H9 (cell line): Measurements from ENCODE around the gene SLC12A4. TPM values are rescaled to one million over a fixed set of nuclear protein-coding genes. Genes with fewer than 3 reads are reported as not detected.

Source experiments
- DNase-seq: peaks from one replicate; pipeline ENCODE4 v3.0.0-alpha.2; 2017
- H2AFZ ChIP-seq: one replicate; pipeline ENCODE4 v1.6.1; 2013; ENCODE audit warnings: mild to moderate bottlenecking, low read length, control low read depth, moderate library complexity
- H2AK5ac ChIP-seq: 2 replicates; pipeline ENCODE4 v1.6.1; 2013; ENCODE audit warnings: low read length, control low read depth, mixed read lengths; ENCODE audit not compliant: insufficient read length
- H2BK120ac ChIP-seq: one replicate; pipeline ENCODE4 v1.6.1; 2013; ENCODE audit warnings: low read depth, mild to moderate bottlenecking, low read length, control low read depth, inconsistent platforms; ENCODE audit not compliant: poor library complexity, severe bottlenecking
- H2BK12ac ChIP-seq: 2 replicates; pipeline ENCODE4 v1.6.1; 2013; ENCODE audit warnings: low read length, control low read depth, mixed read lengths, low read depth; ENCODE audit not compliant: insufficient read length
- H2BK15ac ChIP-seq: 2 replicates; pipeline ENCODE4 v1.6.1; 2013; ENCODE audit warnings: low read depth, low read length, control low read depth
- H2BK20ac ChIP-seq: one replicate; pipeline ENCODE4 v1.6.1; 2013; ENCODE audit warnings: low read depth, mild to moderate bottlenecking, low read length, control low read depth, inconsistent platforms; ENCODE audit not compliant: poor library complexity, severe bottlenecking
- H2BK5ac ChIP-seq: 2 replicates; pipeline ENCODE4 v1.6.1; 2013; ENCODE audit warnings: low read length, control low read depth, mixed read lengths; ENCODE audit not compliant: insufficient read length
- H3K14ac ChIP-seq: 2 replicates; pipeline ENCODE4 v1.6.1; 2013; ENCODE audit warnings: low read length, control low read depth; ENCODE audit not compliant: insufficient read depth
- H3K18ac ChIP-seq: 2 replicates; pipeline ENCODE4 v1.6.1; 2013; ENCODE audit warnings: low read depth, mild to moderate bottlenecking, mixed read lengths, low read length, control low read depth; ENCODE audit not compliant: insufficient read length
- H3K23ac ChIP-seq: 2 replicates; pipeline ENCODE4 v1.6.1; 2013; ENCODE audit warnings: low read length, control low read depth, mixed read lengths, low read depth; ENCODE audit not compliant: insufficient read length
- H3K23me2 ChIP-seq: 2 replicates; pipeline ENCODE4 v1.6.1; 2013; ENCODE audit warnings: low read depth, mild to moderate bottlenecking, mixed read lengths, low read length, control low read depth; ENCODE audit not compliant: insufficient read length, poor library complexity, severe bottlenecking
- H3K27ac ChIP-seq: 2 replicates; pipeline ENCODE4 v1.5.1; 2013; ENCODE audit warnings: low read length, control low read depth, mixed read lengths, low read depth; ENCODE audit not compliant: insufficient read length
- H3K27me3 ChIP-seq: 2 replicates; pipeline ENCODE4 v1.6.1; 2013; ENCODE audit warnings: low read length, control low read depth, inconsistent platforms; ENCODE audit not compliant: insufficient read depth
- H3K4ac ChIP-seq: 2 replicates; pipeline ENCODE4 v1.6.1; 2013; ENCODE audit warnings: low read depth, mild to moderate bottlenecking, control low read depth, inconsistent platforms, low read length, moderate library complexity
- H3K4me1 ChIP-seq: 2 replicates; pipeline ENCODE4 v1.6.1; 2013; ENCODE audit warnings: low read length, control low read depth, inconsistent platforms; ENCODE audit not compliant: insufficient read depth
- H3K4me2 ChIP-seq: 2 replicates; pipeline ENCODE4 v1.6.1; 2013; ENCODE audit warnings: low read length, control low read depth, mixed read lengths; ENCODE audit not compliant: insufficient read length, insufficient read depth
- H3K56ac ChIP-seq: 2 replicates; pipeline ENCODE4 v1.6.1; 2013; ENCODE audit warnings: low read depth, mild to moderate bottlenecking, mixed read lengths, low read length, control low read depth; ENCODE audit not compliant: insufficient read length
- H3K79me1 ChIP-seq: 2 replicates; pipeline ENCODE4 v1.6.1; 2013; ENCODE audit warnings: low read depth, mild to moderate bottlenecking, moderate library complexity, low read length, control low read depth, inconsistent platforms; ENCODE audit not compliant: insufficient read depth, poor library complexity, severe bottlenecking
- H3K79me2 ChIP-seq: 2 replicates; pipeline ENCODE4 v1.6.1; 2013; ENCODE audit warnings: low read length, control low read depth, inconsistent platforms; ENCODE audit not compliant: insufficient read depth
- H3K9ac ChIP-seq: 2 replicates; pipeline ENCODE4 v1.6.1; 2013; ENCODE audit warnings: low read length, control low read depth, mixed read lengths; ENCODE audit not compliant: insufficient read length; ENCODE audit errors: extremely low read depth
- H3K9me3 ChIP-seq: one replicate; pipeline ENCODE4 v1.6.1; 2013; ENCODE audit warnings: low read depth, low read length, inconsistent platforms; ENCODE audit not compliant: control insufficient read depth
- H3T11ph ChIP-seq: one replicate; pipeline ENCODE4 v1.6.1; 2013; ENCODE audit warnings: mild to moderate bottlenecking, low read length, control low read depth, inconsistent platforms
- H4K20me1 ChIP-seq: one replicate; pipeline ENCODE4 v1.6.1; 2013; ENCODE audit not compliant: control insufficient read depth, insufficient read length, insufficient read depth
- H4K5ac ChIP-seq: 2 replicates; pipeline ENCODE4 v1.6.1; 2013; ENCODE audit warnings: low read depth, mild to moderate bottlenecking, mixed read lengths, low read length, control low read depth; ENCODE audit not compliant: insufficient read length
- H4K8ac ChIP-seq: replicated peaks from 2 replicates; pipeline ENCODE4 v1.6.1; 2013; ENCODE audit warnings: low read length, control low read depth, mixed read lengths, low read depth; ENCODE audit not compliant: insufficient read length
- H4K91ac ChIP-seq: 2 replicates; pipeline ENCODE4 v1.6.1; 2013; ENCODE audit warnings: low read depth, mild to moderate bottlenecking, moderate library complexity, mixed read lengths, low read length, control low read depth; ENCODE audit not compliant: insufficient read length
- H3K27ac Mint-ChIP-seq, 3 experiments: 2 replicates in 2 of 3; 3 replicates in 1 of 3; pipeline ENCODE4 v1.8.0; 2020 to 2021; ENCODE audit warnings: mixed read lengths in 3 of 3, mild to moderate bottlenecking in 1 of 3, moderate library complexity in 1 of 3
- H3K27me3 Mint-ChIP-seq: 2 replicates; pipeline ENCODE4 v1.8.0; 2021; ENCODE audit warnings: low read depth, mild to moderate bottlenecking, moderate library complexity, mixed read lengths
- H3K36me3 Mint-ChIP-seq, 3 experiments: 2 replicates in 2 of 3; 3 replicates in 1 of 3; pipeline ENCODE4 v1.8.0; 2020 to 2021; ENCODE audit warnings: low read depth in 3 of 3, mixed read lengths in 3 of 3; ENCODE audit not compliant: insufficient read depth in 1 of 3
- H3K4me1 Mint-ChIP-seq, 2 experiments: 2 replicates each; pipeline ENCODE4 v1.8.0; 2020; ENCODE audit warnings: mixed read lengths in 2 of 2
- H3K4me3 Mint-ChIP-seq, 2 experiments: 2 replicates in 1 of 2; 3 replicates in 1 of 2; pipeline ENCODE4 v1.8.0; 2020 to 2021; ENCODE audit warnings: mild to moderate bottlenecking in 2 of 2, mixed read lengths in 2 of 2, moderate library complexity in 1 of 2
- H3K9me3 Mint-ChIP-seq, 2 experiments: 2 replicates in 1 of 2; 3 replicates in 1 of 2; pipeline ENCODE4 v1.8.0; 2020; ENCODE audit warnings: mild to moderate bottlenecking in 2 of 2, mixed read lengths in 2 of 2, moderate library complexity in 1 of 2
- CTCF ChIP-seq: fragments of 200-600 bp; sonication (generic); conservative IDR thresholded peaks from 3 replicates; pipeline ENCODE4 v1.8.0; 2021; ENCODE audit warnings: antibody characterized with exemption, mild to moderate bottlenecking
- WGBS: extraction: QIAGEN DNeasy Blood & Tissue Kit; methylation state at CpG from one replicate; pipeline ENCODE4 v1.1.7; 2013; ENCODE audit warnings: missing lambda C conversion rate, low lambda C conversion rate, mixed read lengths; ENCODE audit not compliant: insufficient read length; ENCODE audit errors: extremely low coverage; 5-methylcytosine and 5-hydroxymethylcytosine counted together
- total RNA-seq: library from RNA; stranded (reverse); gene quantifications from 2 replicates; pipeline ENCODE4 v1.2.1, GENCODE V29; 2021

Gene SLC12A4
- total RNA-seq, 1 experiment from 2014 or later: 46.7 TPM

GRCh38 chr16:67989322-67990017, 21.0 kb upstream of the SLC12A4 start:
- Mint-ChIP-seq H3K4me3 (no peak overlapping the region; a peak in 1 of 5 replicates), H3K4me1 (0 out of 4 replicates have a peak, but pooled peaks cover 0 to 2% of the 10 kb centered on the region in 2 experiments), H3K27me3 (peaks cover 26% of the 10 kb centered on the region), H3K9me3 (no peaks in the 10 kb centered on the region), H3K36me3 (no peaks in the 10 kb centered on the region; a peak in 1 of 7 replicates), H3K27ac (0 out of 7 replicates have a peak overlapping the region, but pooled peaks of 1 of the 3 experiments have one; percentile 52)
- H3T11ph ChIP-seq: no peak overlapping the region
- H2BK120ac ChIP-seq: no peak overlapping the region
- H2BK15ac ChIP-seq: no peak overlapping the region
- H4K8ac ChIP-seq: no peak overlapping the region
- no peak overlapping the region for H4K5ac ChIP-seq
- TF ChIP-seq CTCF: no peak
- no peak for DNase-seq
- no peak overlapping the region for H3K18ac ChIP-seq
- H3K56ac ChIP-seq: no peak overlapping the region
- H3K4me2 ChIP-seq: no peak overlapping the region
- no peaks in the 10 kb centered on the region for H3K79me1 ChIP-seq
- H2BK20ac ChIP-seq: no peak overlapping the region
- H3K27me3 ChIP-seq: no peaks in the 10 kb centered on the region
- no peaks in the 10 kb centered on the region for H3K4me1 ChIP-seq
- no peak overlapping the region for H3K27ac ChIP-seq
- no peak overlapping the region for H2AK5ac ChIP-seq
- H3K23ac ChIP-seq: no peak overlapping the region
- no peak overlapping the region for H3K4ac ChIP-seq
- no peak overlapping the region for H4K91ac ChIP-seq
- H4K20me1 ChIP-seq: no peaks in the 10 kb centered on the region
- H2BK5ac ChIP-seq: no peak overlapping the region
- H2BK12ac ChIP-seq: no peak overlapping the region
- no peak overlapping the region for H3K14ac ChIP-seq
- H3K9ac ChIP-seq: no peak overlapping the region
- H3K79me2 ChIP-seq: no peaks in the 10 kb centered on the region
- WGBS: no CpG with 5 or more reads among the region's 8 CpGs
- no peaks in the 10 kb centered on the region for H3K9me3 ChIP-seq
- H2AFZ ChIP-seq: no peak overlapping the region
- no peaks in the 10 kb centered on the region for H3K23me2 ChIP-seq
